ENCODE measurements around the gene CD300A. TPM values are rescaled to one million over a fixed set of nuclear protein-coding genes. Genes with fewer than 3 reads are reported as not detected.

CD300A gene
- polyA plus RNA-seq, 4 donors = 0.86 to 1.8 (median 1.4) TPM

DNA sequence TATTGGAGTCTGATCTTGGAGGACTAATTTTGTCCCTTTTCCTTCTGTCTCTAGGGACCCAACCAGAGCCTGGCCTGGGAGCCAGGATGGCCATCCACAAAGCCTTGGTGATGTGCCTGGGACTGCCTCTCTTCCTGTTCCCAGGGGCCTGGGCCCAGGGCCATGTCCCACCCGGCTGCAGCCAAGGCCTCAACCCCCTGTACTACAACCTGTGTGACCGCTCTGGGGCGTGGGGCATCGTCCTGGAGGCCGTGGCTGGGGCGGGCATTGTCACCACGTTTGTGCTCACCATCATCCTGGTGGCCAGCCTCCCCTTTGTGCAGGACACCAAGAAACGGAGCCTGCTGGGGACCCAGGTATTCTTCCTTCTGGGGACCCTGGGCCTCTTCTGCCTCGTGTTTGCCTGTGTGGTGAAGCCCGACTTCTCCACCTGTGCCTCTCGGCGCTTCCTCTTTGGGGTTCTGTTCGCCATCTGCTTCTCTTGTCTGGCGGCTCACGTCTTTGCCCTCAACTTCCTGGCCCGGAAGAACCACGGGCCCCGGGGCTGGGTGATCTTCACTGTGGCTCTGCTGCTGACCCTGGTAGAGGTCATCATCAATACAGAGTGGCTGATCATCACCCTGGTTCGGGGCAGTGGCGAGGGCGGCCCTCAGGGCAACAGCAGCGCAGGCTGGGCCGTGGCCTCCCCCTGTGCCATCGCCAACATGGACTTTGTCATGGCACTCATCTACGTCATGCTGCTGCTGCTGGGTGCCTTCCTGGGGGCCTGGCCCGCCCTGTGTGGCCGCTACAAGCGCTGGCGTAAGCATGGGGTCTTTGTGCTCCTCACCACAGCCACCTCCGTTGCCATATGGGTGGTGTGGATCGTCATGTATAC, 26.5 kb upstream of the CD300A start:
- no peak for DNase-seq (ENCODE audit: low read depth in 4 of 4, low spot score in 3 of 4)

- DNase-seq (ENCODE audit: low read depth in 4 of 4, low spot score in 3 of 4) = no peak
Observed at GRCh38 chr17:74441537-74441936, 24.9 kb upstream of the CD300A start.

DNA sequence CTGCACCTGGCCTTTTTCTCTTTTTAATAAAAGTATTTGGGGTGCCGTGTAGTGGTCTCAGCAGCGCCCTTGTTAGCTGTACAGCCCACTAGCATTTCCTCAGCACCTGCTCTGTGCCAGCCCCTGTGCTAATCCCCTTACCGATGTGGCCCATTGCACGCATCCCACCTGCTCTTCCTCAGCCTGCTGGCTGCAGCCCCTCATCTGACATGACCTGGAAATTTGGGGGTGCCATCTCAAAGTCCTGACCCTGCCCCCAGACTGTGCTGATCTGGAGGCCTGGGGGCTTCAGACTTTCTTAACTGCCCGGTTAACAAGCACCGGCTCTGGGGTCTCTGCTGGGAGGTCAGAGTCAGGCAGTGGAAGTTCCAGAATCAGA, 24.2 kb upstream of the CD300A start:
- no peak for DNase-seq (ENCODE audit: low read depth in 4 of 4, low spot score in 3 of 4)

DNA sequence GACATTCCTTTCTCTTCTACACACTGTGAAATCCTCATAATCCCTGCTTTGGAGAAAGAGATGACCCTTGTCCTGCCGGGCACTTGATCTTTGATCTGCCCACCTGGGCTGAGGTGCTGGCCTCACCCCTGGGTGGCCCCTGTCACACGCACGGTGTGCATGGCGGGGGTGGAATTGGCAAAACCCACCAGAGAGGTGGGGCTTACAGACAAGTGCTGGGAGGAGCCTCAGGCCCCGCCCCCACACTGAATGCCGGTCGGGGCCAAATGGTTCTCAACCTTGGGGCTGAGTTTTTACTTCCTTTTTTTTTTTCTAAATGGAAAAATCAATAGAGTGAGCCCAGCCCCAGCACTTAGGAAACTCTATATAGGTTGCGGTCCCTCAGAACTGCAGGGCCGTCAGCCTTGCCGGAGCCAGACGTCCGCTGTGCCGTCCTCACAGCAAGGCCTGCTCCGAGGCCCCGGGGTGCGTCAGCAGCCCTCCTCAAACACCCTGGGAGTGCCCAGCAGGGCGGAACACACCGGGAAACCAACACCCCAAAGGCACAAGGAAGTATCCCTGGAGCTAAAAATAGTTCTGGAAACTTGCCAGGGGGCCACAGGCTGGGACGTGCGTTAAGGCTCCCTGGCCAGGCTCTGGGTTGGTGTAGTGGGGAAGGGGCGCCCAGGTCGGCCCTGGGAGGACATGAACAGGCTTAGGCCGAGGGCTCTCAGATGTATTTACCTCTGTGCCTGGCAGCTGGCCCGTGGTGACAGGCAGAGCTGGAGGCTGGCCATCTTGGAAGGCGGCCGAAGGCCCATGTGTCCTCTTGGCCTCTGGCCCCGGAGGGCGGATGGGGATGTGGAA, 23.5 kb upstream of the CD300A start:
- DNase-seq (ENCODE audit: low read depth in 4 of 4, low spot score in 3 of 4) = no peak

DNA sequence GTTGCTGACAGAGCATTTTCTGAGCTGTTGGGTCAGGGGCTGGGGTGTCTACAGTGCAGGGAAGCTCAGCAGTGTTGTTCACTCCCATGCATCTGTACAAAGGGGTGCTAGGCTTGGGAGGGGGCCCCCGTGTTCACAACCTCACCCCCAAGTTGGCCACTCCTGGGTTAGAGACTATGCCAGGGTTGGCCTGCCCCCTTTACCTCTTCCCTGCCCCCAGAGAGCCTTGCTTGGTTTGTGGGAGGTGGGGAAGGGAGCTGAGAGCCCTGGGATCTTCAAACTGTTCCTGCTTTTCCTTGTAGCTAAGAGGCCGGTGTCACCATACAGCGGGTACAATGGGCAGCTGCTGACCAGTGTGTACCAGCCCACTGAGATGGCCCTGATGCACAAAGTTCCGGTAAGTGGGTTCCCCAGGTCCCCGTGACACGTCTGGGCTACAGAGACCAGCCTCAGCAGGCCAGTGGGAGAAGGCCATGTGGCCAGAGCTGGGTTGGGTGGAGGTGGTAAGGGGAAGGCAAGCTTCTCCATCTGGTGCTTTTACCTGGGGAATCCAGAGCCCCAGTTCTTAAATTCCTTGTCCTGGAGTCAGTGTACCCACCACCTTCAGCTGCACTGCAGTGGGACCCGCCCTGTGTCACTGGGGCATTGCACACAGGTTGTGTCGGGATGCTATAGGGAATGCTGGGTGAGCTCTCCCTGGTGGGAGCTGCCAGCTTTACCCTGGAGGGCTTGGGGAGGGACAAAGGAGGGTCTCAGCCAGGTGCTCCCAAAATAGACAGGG, 22.7 kb upstream of the CD300A start:
- no peak for DNase-seq (ENCODE audit: low read depth in 4 of 4, low spot score in 3 of 4)

- no peak for DNase-seq (ENCODE audit: low read depth in 4 of 4, low spot score in 3 of 4)
Observed at GRCh38 chr17:74444406-74444805, 22.0 kb upstream of the CD300A start.

DNA sequence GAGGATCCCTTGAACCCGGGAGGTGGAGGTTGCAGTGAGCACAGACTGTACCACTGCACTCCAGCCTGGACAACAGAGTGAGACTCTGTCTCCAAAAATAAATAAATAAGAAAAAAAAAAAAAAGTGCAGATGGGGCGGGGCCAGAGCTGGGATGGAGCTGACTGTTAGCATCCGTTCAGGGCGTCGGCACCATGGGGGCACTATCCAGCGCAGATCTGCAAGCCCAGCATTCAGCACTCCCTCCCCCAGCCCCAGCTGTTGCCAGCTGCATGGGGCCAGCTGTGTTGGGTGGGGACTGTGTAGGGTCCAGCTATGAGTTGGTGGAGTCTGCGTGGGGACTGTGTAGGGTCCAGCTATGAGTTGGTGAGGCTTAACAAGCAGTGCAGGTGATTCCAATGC, 21.3 kb upstream of the CD300A start:
- DNase-seq (ENCODE audit: low read depth in 4 of 4, low spot score in 3 of 4) = no peak

DNA sequence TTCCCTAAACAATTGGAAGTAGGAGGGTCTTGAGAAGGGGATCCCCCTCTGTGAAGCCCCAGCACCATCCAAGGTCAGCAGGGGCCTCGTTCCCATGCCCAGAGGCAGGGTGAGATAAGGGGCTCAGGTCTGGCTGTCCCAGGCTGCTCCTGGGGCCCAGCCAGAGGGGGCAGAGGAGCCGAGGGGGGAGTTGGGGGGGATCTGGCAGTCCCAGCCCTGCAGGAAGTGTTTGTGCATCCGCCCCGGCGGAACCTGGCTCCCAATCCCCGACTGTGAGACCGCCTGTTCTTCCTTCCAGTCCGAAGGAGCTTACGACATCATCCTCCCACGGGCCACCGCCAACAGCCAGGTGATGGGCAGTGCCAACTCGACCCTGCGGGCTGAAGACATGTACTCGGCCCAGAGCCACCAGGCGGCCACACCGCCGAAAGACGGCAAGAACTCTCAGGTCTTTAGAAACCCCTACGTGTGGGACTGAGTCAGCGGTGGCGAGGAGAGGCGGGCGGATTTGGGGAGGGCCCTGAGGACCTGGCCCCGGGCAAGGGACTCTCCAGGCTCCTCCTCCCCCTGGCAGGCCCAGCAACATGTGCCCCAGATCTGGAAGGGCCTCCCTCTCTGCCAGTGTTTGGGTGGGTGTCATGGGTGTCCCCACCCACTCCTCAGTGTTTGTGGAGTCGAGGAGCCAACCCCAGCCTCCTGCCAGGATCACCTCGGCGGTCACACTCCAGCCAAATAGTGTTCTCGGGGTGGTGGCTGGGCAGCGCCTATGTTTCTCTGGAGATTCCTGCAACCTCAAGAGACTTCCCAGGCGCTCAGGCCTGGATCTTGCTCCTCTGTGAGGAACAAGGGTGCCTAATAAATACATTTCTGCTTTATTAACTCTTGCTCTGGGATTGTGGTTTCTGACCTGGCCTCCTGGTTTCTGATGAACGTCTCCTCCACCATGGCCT, 19.6 kb upstream of the CD300A start:
- DNase-seq (ENCODE audit: low read depth in 4 of 4, low spot score in 3 of 4) = no peak

- DNase-seq (ENCODE audit: low read depth in 4 of 4, low spot score in 3 of 4) = no peak
Observed at GRCh38 chr17:74447628-74448159, 18.7 kb upstream of the CD300A start.

DNA sequence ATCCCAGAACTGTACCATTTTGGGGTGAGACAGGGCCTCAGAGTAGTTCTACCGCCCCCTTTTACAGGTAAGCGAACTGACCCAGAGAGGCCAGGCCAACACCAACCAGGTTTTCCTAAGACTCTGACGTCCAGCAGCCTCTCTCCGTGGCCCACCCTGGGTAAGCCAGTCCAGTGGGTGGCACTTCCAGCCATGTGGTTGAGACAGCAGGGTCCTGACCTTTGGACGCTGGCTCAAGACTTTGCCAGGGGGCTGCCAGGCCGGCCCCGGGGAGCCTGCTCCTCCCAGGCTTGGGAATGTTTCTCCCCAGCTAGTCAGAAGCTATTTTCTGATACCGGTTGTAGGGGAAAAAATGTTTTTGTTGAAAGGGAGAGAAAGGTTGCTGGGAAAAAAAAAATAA, 17.7 kb upstream of the CD300A start:
- DNase-seq (ENCODE audit: low read depth in 4 of 4, low spot score in 3 of 4) = no peak

DNA sequence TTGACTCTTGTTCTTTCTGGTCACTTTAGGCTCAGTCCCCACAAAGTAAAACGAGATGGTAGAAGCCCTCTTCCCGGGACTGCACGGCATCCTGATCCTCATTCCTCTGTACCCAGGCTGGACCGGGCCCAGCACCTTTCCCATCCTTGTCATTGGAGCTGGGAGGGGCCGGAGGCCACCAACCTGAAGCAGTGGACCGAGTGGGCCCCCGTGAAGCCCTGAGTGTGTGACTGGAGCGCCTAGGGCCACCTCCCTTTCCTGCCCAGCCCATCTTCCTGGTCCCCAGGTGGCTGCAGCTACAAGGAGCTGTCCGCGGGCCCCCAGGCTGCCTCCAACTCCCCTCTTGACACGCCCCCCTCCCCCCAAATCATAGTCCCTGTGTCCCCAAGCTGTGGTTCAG, 17.1 kb upstream of the CD300A start:
- DNase-seq (ENCODE audit: low read depth in 4 of 4, low spot score in 3 of 4) = no peak

DNA sequence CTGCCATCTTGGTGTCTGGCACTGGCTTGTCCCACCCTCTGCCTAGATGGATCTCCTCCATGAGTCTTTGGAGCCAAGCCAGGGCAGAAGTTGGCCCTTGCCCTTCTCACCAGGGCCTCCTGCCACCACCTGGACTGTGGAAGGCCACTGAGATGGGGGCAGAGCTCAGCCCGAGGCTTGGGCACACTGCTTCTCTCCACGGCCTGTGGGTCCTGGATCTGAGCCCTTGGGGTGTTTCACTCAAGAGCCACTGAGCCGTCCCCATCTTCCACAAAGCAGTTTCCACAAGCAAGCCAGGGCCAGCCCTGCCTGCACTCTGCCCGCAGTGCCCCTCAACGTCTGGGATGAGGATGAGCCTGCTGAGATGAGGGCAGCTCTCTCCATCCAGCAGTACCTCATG, 16.7 kb upstream of the CD300A start:
- DNase-seq (ENCODE audit: low read depth in 4 of 4, low spot score in 3 of 4) = no peak

DNA sequence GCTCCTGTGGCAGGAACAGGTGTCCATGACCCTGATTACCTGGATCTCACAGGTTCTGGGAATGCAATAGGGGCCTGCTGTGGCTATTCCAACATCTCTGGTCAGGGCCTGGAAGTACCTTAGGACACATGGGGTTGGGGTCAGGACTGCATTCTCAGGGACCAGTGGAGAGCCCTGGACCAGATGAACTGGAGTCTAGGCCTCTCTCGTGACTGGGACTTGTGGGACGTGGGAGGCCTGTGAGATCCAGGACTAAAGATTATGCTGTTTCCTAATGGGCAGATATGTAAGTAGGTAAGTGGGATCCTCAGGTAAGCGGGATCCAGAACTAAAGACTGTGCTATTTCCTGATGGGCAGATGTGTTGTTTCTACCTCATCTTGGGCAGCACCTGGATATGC, 16.2 kb upstream of the CD300A start:
- no peak for DNase-seq (ENCODE audit: low read depth in 4 of 4, low spot score in 3 of 4)

GRCh38 chr17:74450925-74451403, 15.5 kb upstream of the CD300A start:
- no peak for DNase-seq (ENCODE audit: low read depth in 4 of 4, low spot score in 3 of 4)

GRCh38 chr17:74451557-74451956, 14.9 kb upstream of the CD300A start:
- DNase-seq (ENCODE audit: low read depth in 4 of 4, low spot score in 3 of 4) = no peak

- no peak for DNase-seq (ENCODE audit: low read depth in 4 of 4, low spot score in 3 of 4)
Observed at GRCh38 chr17:74452033-74452840, 14.2 kb upstream of the CD300A start.

DNA sequence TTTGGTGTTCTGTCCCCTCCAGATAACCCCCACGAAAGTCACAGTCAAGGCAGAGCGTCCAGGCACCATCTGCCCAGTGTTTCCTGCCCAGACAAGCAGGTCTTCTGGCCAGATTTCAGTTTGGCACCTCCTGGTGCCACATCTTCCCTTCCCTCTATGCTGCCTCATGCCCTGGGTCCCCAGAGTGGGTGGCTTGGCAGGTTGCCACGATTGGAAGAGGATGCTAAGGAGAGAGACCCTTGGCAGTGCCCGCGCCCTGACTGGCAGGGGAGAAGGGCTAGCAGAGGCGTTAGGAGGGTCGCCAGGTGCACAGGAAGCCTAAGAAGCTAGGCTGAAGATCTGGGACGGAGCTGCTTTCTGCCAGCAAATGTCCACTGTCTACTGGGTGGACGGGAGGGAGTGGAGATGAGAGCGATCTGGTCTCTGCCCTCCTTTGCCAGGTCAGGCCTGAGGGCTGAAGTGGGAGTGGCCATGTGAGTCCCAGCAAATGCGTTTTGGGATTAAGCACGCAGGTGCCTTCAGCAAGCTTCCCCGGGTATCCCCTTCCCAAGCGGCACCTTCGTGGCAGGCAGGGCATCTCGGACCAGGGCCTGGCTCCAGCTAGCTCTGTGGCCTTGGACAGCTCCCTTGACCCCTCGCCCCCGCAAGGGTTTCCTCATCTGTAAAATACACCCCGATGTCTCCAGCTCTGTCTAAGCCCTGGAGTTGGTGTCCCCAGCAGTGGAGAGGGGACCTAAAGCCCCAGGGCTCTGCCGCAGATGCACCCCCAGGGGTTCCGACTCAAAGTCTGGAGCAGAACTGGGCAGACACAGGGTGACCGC, 13.4 kb upstream of the CD300A start:
- DNase-seq (ENCODE audit: low read depth in 4 of 4, low spot score in 3 of 4) = no peak

DNA sequence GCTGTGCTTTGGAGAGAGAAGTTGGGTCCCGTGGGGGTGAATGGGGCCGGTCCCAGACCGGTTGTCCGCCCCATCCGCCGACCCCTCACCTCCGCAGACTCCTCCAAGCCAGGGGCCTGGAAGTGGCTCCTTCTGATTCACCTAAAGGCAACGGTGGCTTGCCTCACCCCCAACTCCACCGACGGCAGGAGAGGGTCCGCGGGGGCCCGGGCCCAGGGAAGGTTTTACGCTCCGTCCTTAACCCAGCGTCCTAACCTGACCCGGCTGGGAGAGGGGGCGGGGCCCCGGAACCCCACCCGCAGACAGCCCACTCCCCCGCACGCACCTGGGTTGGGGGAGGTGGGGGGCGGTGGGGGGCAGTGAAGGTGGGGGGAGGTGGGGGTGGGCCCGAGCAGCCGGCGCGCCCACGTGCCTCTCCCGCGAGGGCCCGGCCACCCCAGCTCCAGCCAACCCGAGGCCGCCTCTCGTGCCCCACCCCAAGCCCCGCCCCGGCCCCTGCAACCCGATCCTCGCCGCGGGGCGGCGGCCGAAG, 12.7 kb upstream of the CD300A start:
- no peak for DNase-seq (ENCODE audit: low read depth in 4 of 4, low spot score in 3 of 4)
